ENCODE measurements around the gene CIDEA. TPM values are rescaled to one million over a fixed set of nuclear protein-coding genes. Genes with fewer than 3 reads are reported as not detected.

The CIDEA gene
- total and polyA plus RNA-seq, 9 of the 15 experiments (the other 6 are each of a cell fraction or from before 2014, with no cell fraction given) = not detected

DNA sequence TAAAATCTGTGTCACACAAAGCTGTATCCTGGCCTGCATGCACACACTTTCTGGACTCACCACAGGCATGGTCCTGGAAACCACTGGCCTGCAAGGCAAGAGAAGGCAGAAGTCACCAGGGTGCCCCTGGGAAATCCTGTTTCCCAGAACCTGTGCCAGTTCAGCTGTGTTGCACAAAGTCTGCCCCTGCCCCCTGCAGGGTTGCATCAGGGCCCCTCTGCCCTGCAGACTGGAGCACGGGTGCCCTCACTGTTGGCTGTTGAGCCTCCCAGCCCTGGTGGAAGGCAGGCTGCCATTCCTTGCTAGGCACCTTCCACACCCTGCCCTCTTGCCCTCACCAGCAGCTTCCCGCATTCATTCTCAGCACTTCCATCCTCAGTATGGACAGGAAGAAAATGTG lies 35.9 kb downstream of the CIDEA start (continued):
- TF ChIP-seq, protein P1, sequence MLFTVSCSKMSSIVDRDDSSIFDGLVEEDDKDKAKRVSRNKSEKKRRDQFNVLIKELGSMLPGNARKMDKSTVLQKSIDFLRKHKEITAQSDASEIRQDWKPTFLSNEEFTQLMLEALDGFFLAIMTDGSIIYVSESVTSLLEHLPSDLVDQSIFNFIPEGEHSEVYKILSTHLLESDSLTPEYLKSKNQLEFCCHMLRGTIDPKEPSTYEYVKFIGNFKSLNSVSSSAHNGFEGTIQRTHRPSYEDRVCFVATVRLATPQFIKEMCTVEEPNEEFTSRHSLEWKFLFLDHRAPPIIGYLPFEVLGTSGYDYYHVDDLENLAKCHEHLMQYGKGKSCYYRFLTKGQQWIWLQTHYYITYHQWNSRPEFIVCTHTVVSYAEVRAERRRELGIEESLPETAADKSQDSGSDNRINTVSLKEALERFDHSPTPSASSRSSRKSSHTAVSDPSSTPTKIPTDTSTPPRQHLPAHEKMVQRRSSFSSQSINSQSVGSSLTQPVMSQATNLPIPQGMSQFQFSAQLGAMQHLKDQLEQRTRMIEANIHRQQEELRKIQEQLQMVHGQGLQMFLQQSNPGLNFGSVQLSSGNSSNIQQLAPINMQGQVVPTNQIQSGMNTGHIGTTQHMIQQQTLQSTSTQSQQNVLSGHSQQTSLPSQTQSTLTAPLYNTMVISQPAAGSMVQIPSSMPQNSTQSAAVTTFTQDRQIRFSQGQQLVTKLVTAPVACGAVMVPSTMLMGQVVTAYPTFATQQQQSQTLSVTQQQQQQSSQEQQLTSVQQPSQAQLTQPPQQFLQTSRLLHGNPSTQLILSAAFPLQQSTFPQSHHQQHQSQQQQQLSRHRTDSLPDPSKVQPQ (CRISPR knock-in tag; IDR thresholded peaks at IDR 0.05; ENCODE audit: borderline replicate concordance) = no peak
- TF ChIP-seq HDGF (IDR thresholded peaks at IDR 0.05) (no peak), CCNT2 (IDR thresholded peaks at IDR 0.05; ENCODE audit: borderline replicate concordance, extremely low read depth, insufficient read length, low read depth, low read length) (no peak), COPS2 (conservative IDR thresholded peaks at IDR 0.05) (no peak)
- TF ChIP-seq, protein P2, sequence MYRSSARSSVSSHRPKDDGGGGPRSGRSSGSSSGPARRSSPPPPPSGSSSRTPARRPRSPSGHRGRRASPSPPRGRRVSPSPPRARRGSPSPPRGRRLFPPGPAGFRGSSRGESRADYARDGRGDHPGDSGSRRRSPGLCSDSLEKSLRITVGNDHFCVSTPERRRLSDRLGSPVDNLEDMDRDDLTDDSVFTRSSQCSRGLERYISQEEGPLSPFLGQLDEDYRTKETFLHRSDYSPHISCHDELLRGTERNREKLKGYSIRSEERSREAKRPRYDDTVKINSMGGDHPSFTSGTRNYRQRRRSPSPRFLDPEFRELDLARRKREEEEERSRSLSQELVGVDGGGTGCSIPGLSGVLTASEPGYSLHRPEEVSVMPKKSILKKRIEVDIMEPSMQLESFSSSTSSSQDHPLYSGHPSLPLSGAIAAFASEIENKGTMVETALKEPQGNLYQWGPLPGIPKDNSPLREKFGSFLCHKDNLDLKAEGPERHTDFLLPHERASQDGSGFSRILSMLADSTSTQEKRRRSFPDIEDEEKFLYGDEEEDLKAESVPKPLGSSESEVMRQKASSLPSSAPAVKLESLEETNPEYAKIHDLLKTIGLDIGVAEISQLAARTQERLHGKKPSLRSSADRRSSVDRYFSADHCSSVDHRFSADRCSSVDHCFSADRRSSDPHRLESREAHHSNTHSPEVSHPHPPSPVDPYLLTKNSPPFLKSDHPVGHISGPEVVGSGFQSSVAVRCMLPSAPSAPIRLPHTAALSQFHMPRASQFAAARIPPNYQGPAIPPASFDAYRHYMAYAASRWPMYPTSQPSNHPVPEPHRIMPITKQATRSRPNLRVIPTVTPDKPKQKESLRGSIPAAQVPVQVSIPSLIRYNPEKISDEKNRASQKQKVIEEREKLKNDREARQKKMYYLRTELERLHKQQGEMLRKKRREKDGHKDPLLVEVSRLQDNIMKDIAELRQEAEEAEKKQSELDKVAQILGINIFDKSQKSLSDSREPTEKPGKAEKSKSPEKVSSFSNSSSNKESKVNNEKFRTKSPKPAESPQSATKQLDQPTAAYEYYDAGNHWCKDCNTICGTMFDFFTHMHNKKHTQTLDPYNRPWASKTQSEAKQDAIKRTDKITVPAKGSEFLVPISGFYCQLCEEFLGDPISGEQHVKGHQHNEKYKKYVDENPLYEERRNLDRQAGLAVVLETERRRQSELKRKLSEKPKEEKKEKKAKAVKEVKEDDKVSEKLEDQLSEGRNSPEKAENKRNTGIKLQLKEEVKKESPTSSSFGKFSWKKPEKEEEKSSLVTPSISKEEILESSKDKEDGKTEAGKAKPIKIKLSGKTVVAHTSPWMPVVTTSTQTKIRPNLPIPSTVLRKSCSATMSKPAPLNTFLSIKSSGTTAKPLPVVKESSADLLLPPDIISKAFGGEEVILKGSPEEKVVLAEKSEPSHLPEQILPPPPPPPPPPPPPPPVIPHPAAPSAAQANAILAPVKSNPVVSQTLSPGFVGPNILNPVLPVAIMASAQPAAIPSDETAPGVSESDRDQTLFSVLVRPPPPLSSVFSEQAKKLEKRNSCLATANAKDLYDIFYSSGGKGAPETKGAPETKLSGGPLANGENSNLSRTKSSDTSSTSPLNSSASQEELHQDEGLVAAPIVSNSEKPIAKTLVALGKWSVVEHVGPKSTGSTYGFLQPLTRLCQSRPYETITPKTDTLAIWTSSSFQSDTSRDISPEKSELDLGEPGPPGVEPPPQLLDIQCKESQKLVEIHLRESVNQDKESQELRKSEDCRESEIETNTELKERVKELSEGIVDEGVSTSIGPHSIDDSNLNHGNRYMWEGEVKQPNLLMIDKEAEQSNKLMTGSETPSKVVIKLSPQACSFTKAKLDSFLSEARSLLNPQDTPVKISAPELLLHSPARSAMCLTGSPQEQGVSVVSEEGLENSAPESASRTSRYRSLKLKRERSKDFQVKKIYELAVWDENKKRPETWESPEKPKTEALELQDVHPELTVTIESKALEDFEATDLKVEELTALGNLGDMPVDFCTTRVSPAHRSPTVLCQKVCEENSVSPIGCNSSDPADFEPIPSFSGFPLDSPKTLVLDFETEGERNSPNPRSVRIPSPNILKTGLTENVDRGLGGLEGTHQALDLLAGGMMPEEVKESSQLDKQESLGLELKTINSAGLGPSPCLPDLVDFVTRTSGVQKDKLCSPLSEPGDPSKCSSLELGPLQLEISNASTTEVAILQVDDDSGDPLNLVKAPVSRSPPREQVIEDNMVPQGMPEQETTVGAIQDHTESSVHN (IDR thresholded peaks at IDR 0.05; ENCODE audit: borderline replicate concordance in 1 of 2, low read depth in 1 of 2) = no peak

All from K562 (cell line).